DOHH2 (cell line): ENCODE measurements around the gene FAIM.

Experiments used
- EZH2phosphoT487 ChIP-seq: fragments of 200-600 bp; sonication (generic); IDR thresholded peaks from 2 replicates; pipeline ENCODE4 v1.6.1; 2017; ENCODE audit warnings: borderline replicate concordance, mild to moderate bottlenecking, antibody characterized with exemption, low read length, moderate library complexity, mixed read lengths
- TF ChIP-seq, protein P1 (sequence below): fragments of 200-600 bp; sonication (generic); IDR thresholded peaks from one replicate; pipeline ENCODE4 v1.5.1; 2014; ENCODE audit warnings: antibody characterized with exemption, mild to moderate bottlenecking, low read depth, low read length; ENCODE audit not compliant: poor library complexity, severe bottlenecking

DNA sequence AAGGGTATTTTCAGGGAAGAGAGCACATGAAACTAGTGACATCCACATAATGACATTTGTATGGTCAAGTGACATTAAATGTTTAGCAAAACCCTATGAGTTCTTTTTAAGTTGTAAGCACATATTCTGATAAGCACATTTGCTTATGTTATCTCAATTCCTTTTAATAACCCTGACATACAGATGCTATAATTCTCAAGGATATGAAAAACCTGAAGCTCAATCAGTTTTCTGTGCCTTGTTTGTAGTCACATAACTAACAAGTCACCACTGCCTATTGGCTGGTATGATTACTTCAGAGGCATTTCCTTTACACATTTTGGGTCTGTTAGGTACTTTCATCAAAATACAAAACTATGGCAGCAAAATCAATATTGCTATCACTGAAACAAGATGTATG, 74.1 kb downstream of the FAIM start:
- TF ChIP-seq EZH2phosphoT487: no peak
- TF ChIP-seq, protein P1, sequence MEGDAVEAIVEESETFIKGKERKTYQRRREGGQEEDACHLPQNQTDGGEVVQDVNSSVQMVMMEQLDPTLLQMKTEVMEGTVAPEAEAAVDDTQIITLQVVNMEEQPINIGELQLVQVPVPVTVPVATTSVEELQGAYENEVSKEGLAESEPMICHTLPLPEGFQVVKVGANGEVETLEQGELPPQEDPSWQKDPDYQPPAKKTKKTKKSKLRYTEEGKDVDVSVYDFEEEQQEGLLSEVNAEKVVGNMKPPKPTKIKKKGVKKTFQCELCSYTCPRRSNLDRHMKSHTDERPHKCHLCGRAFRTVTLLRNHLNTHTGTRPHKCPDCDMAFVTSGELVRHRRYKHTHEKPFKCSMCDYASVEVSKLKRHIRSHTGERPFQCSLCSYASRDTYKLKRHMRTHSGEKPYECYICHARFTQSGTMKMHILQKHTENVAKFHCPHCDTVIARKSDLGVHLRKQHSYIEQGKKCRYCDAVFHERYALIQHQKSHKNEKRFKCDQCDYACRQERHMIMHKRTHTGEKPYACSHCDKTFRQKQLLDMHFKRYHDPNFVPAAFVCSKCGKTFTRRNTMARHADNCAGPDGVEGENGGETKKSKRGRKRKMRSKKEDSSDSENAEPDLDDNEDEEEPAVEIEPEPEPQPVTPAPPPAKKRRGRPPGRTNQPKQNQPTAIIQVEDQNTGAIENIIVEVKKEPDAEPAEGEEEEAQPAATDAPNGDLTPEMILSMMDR: no peak
